Spleen (tissue), 11 donors: ENCODE measurements around the gene PITX1. TPM values are rescaled to one million over a fixed set of nuclear protein-coding genes. Genes with fewer than 3 reads are reported as not detected.

Experiments
- DNase-seq: peaks from one replicate; pipeline ENCODE4 v3.0.0-alpha.2; 2020
- H3K27ac ChIP-seq, 8 donors: fragments of 200-600 bp; sonication (generic) in 7 of 8; 1 replicate in 4 of 8; 2 replicates in 4 of 8; pipeline versions ENCODE4 v1.5.0 to v1.8.0; 2016 to 2021; ENCODE audit warnings: inconsistent platforms in 4 of 8, mild to moderate bottlenecking in 4 of 8, moderate library complexity in 1 of 8
- H3K27me3 ChIP-seq, 7 donors: fragments of 200-600 bp; sonication (generic) in 6 of 7; replicated peaks in 1 of 7; 1 replicate in 4 of 7; 2 replicates in 3 of 7; pipeline versions ENCODE4 v1.5.0 to v1.8.0; 2016 to 2021; ENCODE audit warnings: inconsistent platforms in 3 of 7, mild to moderate bottlenecking in 1 of 7
- H3K36me3 ChIP-seq, 6 donors: fragments of 200-600 bp; sonication (generic) in 5 of 6; 1 replicate in 4 of 6; 2 replicates in 2 of 6; pipeline versions ENCODE4 v1.5.0 to v1.8.0; 2016 to 2021; ENCODE audit warnings: inconsistent platforms in 2 of 6
- H3K4me1 ChIP-seq, 6 donors: fragments of 200-600 bp; sonication (generic) in 5 of 6; 1 replicate in 3 of 6; 2 replicates in 3 of 6; pipeline versions ENCODE4 v1.5.0 to v1.8.0; 2016 to 2021; ENCODE audit warnings: inconsistent platforms in 3 of 6
- H3K4me3 ChIP-seq, 8 donors: fragments of 200-600 bp; sonication (generic) in 7 of 8; 1 replicate in 4 of 8; 2 replicates in 4 of 8; pipeline versions ENCODE4 v1.5.0 to v1.8.0; 2016 to 2021; ENCODE audit warnings: inconsistent platforms in 4 of 8, mild to moderate bottlenecking in 4 of 8, moderate library complexity in 2 of 8
- H3K9me3 ChIP-seq, 8 donors: fragments of 200-600 bp; sonication (generic) in 7 of 8; 1 replicate in 4 of 8; 2 replicates in 4 of 8; pipeline versions ENCODE4 v1.5.0 to v1.8.0; 2016 to 2021; ENCODE audit warnings: inconsistent platforms in 4 of 8
- POLR2A ChIP-seq, 3 donors: fragments of 450-650 bp; IDR thresholded peaks; one replicate each; pipeline ENCODE4 v1.5.1; 2017; ENCODE audit warnings: antibody characterized with exemption in 3 of 3, mild to moderate bottlenecking in 1 of 3
- POLR2AphosphoS5 ChIP-seq, 3 donors: sonication (generic); formaldehyde crosslinking; IDR thresholded peaks; one replicate each; pipeline ENCODE4 v1.5.1; 2017; ENCODE audit warnings: antibody characterized with exemption in 3 of 3
- WGBS, 5 donors: extraction: QIAGEN DNeasy Blood & Tissue Kit in 3 of 5; methylation state at CpG; one replicate each; pipeline versions ENCODE4 v1.1.5 to v1.1.7; 2013 to 2018; 5-methylcytosine and 5-hydroxymethylcytosine counted together
- intact Hi-C: fragments of 100-400 bp; cut with DNase I; formaldehyde crosslinking; loops from one replicate; pipeline ENCODE4 v1.15.0; 2023; ENCODE audit warnings: low total_unique reads
- polyA plus RNA-seq, 3 donors: library from polyadenylated mRNA; stranded (reverse); fragments of 200-250 nt; gene quantifications; one replicate each; pipeline ENCODE4 v1.2.1, GENCODE V29; 2013
- total RNA-seq, 7 donors: library from RNA; depleted of rRNA in 3 of 7; stranded (reverse); fragments of >200 nt in 3 of 7; fragmentation: NEBNext Ultra II Directional in 4 of 7; extraction: Animal tissue kit (Norgen Biotek cat#: 25700) in 4 of 7; gene quantifications; one replicate each; pipeline versions ENCODE4 v1.1.0 to v1.2.1, GENCODE V29; 2016 to 2021
- TF ChIP-seq, protein P1 (sequence below), 11 experiments: fragments of 200-600 bp in 7 of 11; fragments of 450-650 bp in 4 of 11; sonication (generic) in 4 of 11; IDR thresholded peaks in 8 of 11; conservative IDR thresholded peaks in 3 of 11; 1 replicate in 7 of 11; 2 replicates in 4 of 11; pipeline versions ENCODE4 v1.4.0 to v1.8.0; 2016 to 2021; ENCODE audit warnings: antibody characterized with exemption in 11 of 11, inconsistent platforms in 4 of 11, mild to moderate bottlenecking in 1 of 11
- donor health status: healthy with polysubstance abuse.
- donor health status: DM: no; HTN: no; CAD: no; lungs with moderate emphysema.
- donor health status: DM: no; HTN: no; CAD: no.
- donor health status: Bipolar disorder and iron deficiency.
- donor health status: healthy.
- donor health status: DM: no; HTN: no; CAD: no.
- donor health status: DM: yes; HTN: yes; CAD: no.

Gene PITX1
- total and polyA plus RNA-seq, 10 donors: 0.04 to 0.98 (median 0.24) TPM; not detected in 6

DNA sequence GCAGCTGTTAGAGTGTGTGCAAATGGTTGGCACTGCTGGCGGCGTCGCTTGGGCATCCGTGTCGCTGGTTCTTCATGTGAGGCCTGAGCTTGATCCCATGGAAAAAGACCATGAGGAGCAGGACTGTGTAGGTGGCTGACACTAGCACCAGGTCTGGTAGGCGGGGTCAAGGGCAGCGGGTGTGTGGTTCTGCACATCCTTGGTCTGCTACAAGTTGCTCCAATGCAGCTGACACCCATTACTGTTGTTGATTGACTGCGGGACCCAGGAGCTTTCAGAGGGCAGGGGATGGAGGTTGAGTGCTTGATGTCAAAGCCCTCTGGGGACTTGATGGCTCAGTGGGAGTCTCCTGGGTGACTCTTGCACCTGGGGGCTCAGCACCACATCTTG is 29.0 kb upstream of the PITX1 start:
- Histone ChIP-seq H3K4me1 (no peaks in the 10 kb centered on the region), H3K27me3 (peaks cover 0 to 57% (median 0%) of the 10 kb centered on the region in 7 donors), H3K9me3 (no peaks in the 10 kb centered on the region), H3K36me3 (no peaks in the 10 kb centered on the region), H3K27ac (no peak overlapping the region), H3K4me3 (no peak overlapping the region)
- intact Hi-C loops: no loop called here
- peak; percentile 51 for DNase-seq
- whole genome bisulfite sequencing, 5 donors: 85 to 95% (median 92%) methylated on average over 8 of the region's 8 CpGs
- TF ChIP-seq POLR2A (IDR thresholded peaks at IDR 0.05) (no peak), POLR2AphosphoS5 (IDR thresholded peaks at IDR 0.05) (no peak)
- TF ChIP-seq, protein P1, sequence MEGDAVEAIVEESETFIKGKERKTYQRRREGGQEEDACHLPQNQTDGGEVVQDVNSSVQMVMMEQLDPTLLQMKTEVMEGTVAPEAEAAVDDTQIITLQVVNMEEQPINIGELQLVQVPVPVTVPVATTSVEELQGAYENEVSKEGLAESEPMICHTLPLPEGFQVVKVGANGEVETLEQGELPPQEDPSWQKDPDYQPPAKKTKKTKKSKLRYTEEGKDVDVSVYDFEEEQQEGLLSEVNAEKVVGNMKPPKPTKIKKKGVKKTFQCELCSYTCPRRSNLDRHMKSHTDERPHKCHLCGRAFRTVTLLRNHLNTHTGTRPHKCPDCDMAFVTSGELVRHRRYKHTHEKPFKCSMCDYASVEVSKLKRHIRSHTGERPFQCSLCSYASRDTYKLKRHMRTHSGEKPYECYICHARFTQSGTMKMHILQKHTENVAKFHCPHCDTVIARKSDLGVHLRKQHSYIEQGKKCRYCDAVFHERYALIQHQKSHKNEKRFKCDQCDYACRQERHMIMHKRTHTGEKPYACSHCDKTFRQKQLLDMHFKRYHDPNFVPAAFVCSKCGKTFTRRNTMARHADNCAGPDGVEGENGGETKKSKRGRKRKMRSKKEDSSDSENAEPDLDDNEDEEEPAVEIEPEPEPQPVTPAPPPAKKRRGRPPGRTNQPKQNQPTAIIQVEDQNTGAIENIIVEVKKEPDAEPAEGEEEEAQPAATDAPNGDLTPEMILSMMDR (IDR thresholded peaks at IDR 0.05 in 8 of 11, conservative IDR thresholded peaks at IDR 0.05 in 3 of 11): no peak

GRCh38 chr5:135062216-135063055 is 28.4 kb upstream of the PITX1 start:
- Histone ChIP-seq H3K9me3 (no peaks in the 10 kb centered on the region), H3K36me3 (no peaks in the 10 kb centered on the region), H3K4me1 (no peaks in the 10 kb centered on the region), H3K4me3 (no peak overlapping the region), H3K27ac (no peak overlapping the region), H3K27me3 (peaks cover 0 to 62% (median 0%) of the 10 kb centered on the region in 7 donors)
- 70 to 78% (median 74%) methylated on average over 9 to 17 of the region's 17 CpGs for WGBS, 5 donors
- TF ChIP-seq POLR2AphosphoS5 (IDR thresholded peaks at IDR 0.05) (no peak), POLR2A (IDR thresholded peaks at IDR 0.05) (no peak)
- TF ChIP-seq, protein P1 (IDR thresholded peaks at IDR 0.05 in 8 of 11, conservative IDR thresholded peaks at IDR 0.05 in 3 of 11): no peak
- peak; percentile 65 for DNase-seq
- intact Hi-C loops: no loop called here

DNA sequence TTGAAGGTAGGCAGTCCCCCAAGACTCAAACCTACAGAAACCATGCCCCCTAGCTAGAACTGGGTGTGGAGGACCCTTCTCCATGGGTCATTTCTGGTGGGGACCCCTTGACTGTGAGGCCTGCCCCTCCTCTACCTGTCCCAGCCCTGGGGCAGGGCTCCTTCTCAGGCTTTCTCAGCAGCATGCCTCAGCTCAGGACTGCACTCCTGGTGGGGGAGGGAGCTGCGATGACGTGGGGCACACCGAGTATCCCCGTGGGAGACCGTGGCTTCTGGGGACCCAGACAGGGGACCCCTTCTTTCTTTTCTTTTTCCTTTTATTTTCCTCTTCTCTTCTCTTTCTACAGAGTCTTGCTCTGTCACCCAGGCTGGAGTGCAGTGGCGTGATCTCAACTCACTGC is 27.0 kb upstream of the PITX1 start:
- no peaks in the 10 kb centered on the region for H3K4me1 ChIP-seq
- H3K27ac ChIP-seq: no peak overlapping the region
- no peaks in the 10 kb centered on the region for H3K36me3 ChIP-seq
- DNase-seq: peak; percentile 61
- H3K27me3 ChIP-seq: peaks cover 0 to 67% (median 0%) of the 10 kb centered on the region in 7 donors
- H3K4me3 ChIP-seq: no peak overlapping the region
- H3K9me3 ChIP-seq: no peaks in the 10 kb centered on the region
- TF ChIP-seq POLR2A (IDR thresholded peaks at IDR 0.05) (no peak), POLR2AphosphoS5 (IDR thresholded peaks at IDR 0.05) (no peak)
- TF ChIP-seq, protein P1 (IDR thresholded peaks at IDR 0.05 in 8 of 11, conservative IDR thresholded peaks at IDR 0.05 in 3 of 11): no peak
- WGBS, 5 donors: 78 to 94% (median 87%) methylated on average over 6 of the region's 6 CpGs
- intact Hi-C loops: no loop called here

- TF ChIP-seq, protein P1 (IDR thresholded peaks at IDR 0.05 in 8 of 11, conservative IDR thresholded peaks at IDR 0.05 in 3 of 11): no peak
- no peak for TF ChIP-seq POLR2A (IDR thresholded peaks at IDR 0.05)
- no peaks in the 10 kb centered on the region for H3K36me3 ChIP-seq
- H3K4me1 ChIP-seq: no peaks in the 10 kb centered on the region
- 70 to 96% (median 80%) methylated on average over 3 of the region's 3 CpGs for WGBS, 5 donors
- H3K27me3 ChIP-seq: peaks cover 0 to 67% (median 0%) of the 10 kb centered on the region in 7 donors
- H3K27ac ChIP-seq: no peak overlapping the region
- no peaks in the 10 kb centered on the region for H3K9me3 ChIP-seq
- DNase-seq: peak; percentile 60
- intact Hi-C loops: no loop called here
- no peak overlapping the region for H3K4me3 ChIP-seq
Observed at GRCh38 chr5:135060021-135060420, 26.0 kb upstream of the PITX1 start.
